Stomach smooth muscle (tissue), 2 donors: ENCODE measurements around the gene SLC25A42.

Source experiments
- H3K27ac ChIP-seq: one replicate; pipeline ENCODE4 v1.7.0; 2013; ENCODE audit warnings: mild to moderate bottlenecking, low read length, inconsistent platforms
- H3K27me3 ChIP-seq, 2 donors: one replicate each; pipeline ENCODE4 v1.7.0; 2013; ENCODE audit warnings: low read length in 2 of 2; ENCODE audit not compliant: insufficient read depth in 2 of 2, control insufficient read depth in 1 of 2
- H3K36me3 ChIP-seq, 2 donors: one replicate each; pipeline ENCODE4 v1.7.0; 2013; ENCODE audit warnings: low read length in 2 of 2; ENCODE audit not compliant: control insufficient read depth in 2 of 2, insufficient read depth in 2 of 2
- H3K4me1 ChIP-seq: one replicate; pipeline ENCODE4 v1.7.0; 2013; ENCODE audit warnings: low read length; ENCODE audit not compliant: control insufficient read depth, insufficient read depth
- H3K4me3 ChIP-seq, 2 donors: one replicate each; pipeline ENCODE4 v1.7.0; 2013; ENCODE audit warnings: low read length in 2 of 2
- H3K9ac ChIP-seq, 2 donors: one replicate each; pipeline ENCODE4 v1.7.0; 2013; ENCODE audit warnings: low read length in 2 of 2, mild to moderate bottlenecking in 1 of 2
- H3K9me3 ChIP-seq, 2 donors: one replicate each; pipeline ENCODE4 v1.7.0; 2013; ENCODE audit warnings: low read length in 2 of 2; ENCODE audit not compliant: control insufficient read depth in 2 of 2
- donor health status: healthy.
- donor health status: Pancreatic carcinoma.

The SLC25A42 gene

DNA sequence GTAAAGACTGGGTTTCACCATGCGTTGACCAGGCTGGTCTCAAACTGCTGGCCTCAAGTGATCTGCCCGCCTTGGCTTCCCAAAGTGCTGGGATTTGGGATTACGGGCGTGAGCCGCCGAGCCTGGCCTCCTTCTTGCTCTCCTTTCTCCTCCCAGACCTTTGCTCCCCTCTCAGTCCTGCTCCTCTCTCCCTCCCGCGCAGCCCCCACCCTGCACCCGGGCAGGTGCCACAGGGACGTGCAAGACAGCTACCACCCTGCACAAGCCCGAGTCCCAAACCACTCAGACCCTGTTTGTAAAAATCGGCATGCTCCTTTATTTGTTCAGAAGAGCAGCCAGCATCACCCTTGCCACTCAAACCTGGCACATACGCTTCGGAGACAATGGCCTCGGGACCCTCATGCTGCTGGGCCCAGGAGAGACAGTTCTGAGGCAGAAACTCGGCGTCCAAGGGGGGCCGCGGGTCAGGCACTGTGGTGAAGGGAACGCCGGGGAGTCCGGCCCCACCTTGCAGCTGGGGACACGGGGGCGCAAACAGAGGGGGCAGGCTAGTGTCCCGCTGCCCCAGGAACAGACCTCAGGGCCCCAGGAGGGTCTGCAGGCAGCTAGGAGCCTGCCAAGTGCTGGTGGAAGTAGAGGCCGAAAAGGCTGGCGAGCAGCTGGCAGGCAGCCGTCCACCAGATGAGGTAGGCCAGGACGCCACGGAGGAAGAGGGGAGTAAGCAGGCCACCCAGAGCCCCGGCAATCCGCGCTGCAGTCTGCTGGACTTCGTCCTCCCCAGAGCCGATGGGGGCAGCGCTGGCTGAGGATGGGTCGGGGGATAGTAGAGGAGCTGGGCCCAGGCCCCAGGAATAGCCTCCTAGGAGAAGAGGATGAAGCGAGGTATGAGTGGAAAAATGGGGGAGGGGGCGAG, 55.8 kb downstream of the SLC25A42 start:
- Histone ChIP-seq H3K27ac (peak overlapping the region; percentile 60), H3K9ac (peak overlapping the region; percentile 37 to 62), H3K9me3 (no peaks in the 10 kb centered on the region), H3K4me1 (peaks cover 15% of the 10 kb centered on the region), H3K27me3 (no peaks in the 10 kb centered on the region), H3K4me3 (peak overlapping the region; percentile 35 to 60), H3K36me3 (peaks cover 3 to 4% of the 10 kb centered on the region in 2 donors)

DNA sequence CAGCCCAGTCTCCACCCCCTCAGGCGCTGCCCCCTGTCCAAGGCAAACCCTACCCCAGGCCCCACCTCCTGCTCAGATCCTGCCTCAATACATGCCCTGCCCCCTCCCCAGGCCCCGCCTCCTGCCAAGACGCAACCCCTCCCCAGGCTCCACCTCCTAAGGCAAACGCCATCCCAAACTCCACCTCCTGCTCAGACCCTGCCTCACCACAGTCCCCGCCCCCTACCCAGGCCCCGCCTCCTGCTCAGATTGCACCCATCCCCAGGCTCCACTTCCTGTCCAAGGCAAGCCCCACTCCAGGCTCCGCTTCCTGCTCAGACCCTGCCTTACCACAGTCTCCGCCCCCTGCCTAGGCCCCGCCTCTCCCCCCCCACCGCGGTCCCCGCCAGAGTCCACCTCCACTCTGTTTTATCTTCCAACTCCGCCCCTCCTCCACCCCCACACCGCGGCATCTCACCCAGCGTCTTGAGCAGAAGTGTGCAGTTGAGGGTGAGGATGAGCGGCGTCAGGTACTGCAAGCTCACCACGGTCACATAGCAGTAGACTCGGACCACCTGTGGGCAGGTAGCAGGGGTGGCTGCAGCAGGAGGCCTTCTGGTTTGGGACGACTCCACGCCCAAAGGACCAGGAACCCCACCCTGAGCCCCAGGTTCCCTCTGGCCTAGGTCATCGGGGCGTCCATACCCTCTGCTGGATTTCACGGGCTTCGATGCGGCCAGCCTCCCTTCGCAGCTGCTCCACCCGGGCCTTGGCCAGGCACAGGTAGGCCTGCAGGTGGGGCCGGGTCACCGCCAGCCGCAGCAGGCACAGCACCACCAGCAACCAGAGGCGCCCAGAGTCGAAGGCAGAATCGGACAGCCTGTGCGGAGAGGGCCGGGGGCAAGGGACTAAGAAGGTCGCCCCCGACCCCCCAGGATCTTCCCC, 56.8 kb downstream of the SLC25A42 start:
- peaks cover 3 to 4% of the 10 kb centered on the region in 2 donors for H3K36me3 ChIP-seq
- no peaks in the 10 kb centered on the region for H3K9me3 ChIP-seq
- H3K27ac ChIP-seq = peak overlapping the region; percentile 60
- H3K27me3 ChIP-seq = no peaks in the 10 kb centered on the region
- peak overlapping the region; percentile 40 to 60 for H3K4me3 ChIP-seq
- H3K9ac ChIP-seq = peak overlapping the region in 1 of 2 donors; percentile 62
- peaks cover 15% of the 10 kb centered on the region for H3K4me1 ChIP-seq

DNA sequence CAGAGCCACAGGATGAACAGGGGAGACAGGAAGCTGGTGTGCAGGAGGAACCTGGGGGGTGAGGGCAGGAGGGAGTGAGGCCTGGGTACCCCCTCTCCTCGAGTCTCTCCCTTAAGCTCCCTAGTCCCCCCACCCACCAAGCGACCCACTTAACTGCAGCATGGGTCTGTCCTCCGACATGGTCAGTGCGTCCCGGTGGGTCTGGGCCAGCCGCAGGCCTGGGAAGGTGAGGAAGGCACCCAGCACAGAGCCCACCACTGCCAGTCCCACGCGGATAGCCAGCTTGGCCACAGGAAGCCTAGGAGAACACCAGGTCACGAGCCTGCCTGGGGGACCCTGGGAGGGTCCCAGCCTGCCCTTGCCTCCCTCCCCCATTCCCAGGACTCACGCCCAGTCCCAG, 57.6 kb downstream of the SLC25A42 start:
- Histone ChIP-seq H3K36me3 (peaks cover 3 to 4% of the 10 kb centered on the region in 2 donors), H3K4me3 (no peak overlapping the region), H3K9ac (no peak overlapping the region)

DNA sequence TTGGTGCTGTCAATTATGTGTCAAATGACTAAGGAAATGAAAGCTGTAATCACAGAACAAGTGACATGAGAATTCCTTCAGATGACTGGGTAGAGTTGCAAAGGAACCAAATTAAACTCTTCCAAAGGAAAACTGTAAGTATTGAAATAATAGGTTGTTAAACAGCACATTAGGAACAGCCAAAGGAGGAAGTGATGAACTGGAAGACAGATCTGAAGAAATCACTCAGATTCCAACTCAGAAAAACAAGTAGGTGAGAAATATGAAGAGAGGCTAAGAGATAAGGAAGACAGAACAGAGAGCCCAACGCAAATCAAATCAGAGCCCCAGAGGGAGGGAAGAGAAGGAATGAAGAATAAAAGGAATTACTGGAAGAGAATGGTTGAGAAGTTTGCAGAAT, 59.1 kb downstream of the SLC25A42 start:
- Histone ChIP-seq H3K4me3 (no peak overlapping the region), H3K27me3 (no peaks in the 10 kb centered on the region), H3K9me3 (no peaks in the 10 kb centered on the region), H3K9ac (no peak overlapping the region), H3K36me3 (peaks cover 3 to 4% of the 10 kb centered on the region in 2 donors), H3K4me1 (peaks cover 13% of the 10 kb centered on the region), H3K27ac (no peak overlapping the region)

More for the DNA sequence above, 57.6 kb downstream of the SLC25A42 start:
- H3K9me3 ChIP-seq = no peaks in the 10 kb centered on the region
- H3K27ac ChIP-seq = no peak overlapping the region
- no peaks in the 10 kb centered on the region for H3K27me3 ChIP-seq
- peaks cover 15% of the 10 kb centered on the region for H3K4me1 ChIP-seq

DNA sequence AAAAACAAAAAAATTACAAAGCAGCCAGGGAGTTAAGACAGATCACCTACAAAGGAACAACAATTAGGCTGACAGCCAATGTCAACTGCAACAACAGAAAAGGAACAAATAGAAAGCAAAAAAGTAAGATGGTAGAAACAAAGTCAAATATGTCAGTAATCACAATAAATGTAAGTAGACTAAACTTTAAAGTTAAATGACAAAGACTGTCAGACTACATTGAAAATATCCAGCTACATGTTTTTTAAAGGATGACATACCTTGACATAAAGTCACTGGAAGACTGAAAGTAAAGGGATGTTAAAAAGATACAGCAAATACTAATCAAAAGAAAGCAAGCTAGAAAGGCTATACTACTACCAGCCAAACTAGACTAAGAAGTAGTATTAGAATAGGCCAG, 59.6 kb downstream of the SLC25A42 start:
- Histone ChIP-seq H3K36me3 (peaks cover 3 to 4% of the 10 kb centered on the region in 2 donors), H3K9ac (no peak overlapping the region), H3K4me1 (peaks cover 13% of the 10 kb centered on the region), H3K27me3 (no peaks in the 10 kb centered on the region), H3K27ac (no peak overlapping the region), H3K4me3 (no peak overlapping the region), H3K9me3 (no peaks in the 10 kb centered on the region)

DNA sequence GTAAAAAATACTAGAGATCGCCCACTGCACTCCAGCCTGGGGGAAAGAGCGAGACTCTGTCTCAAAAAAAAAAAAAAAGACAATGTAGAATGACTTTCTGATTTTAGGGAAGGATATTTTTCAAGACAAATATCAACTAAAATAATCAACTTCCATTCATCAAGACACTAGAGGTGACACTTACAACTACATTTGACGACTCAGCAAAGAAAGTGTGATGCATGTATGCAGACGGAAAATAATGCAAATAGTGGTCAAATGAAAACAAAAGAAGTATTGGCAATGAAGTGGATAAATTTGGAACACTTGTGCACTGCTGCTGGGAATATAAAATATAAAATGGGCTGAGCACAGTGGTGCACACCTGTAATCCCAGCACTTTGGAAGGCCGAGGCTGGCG, 62.3 kb downstream of the SLC25A42 start:
- H3K4me3 ChIP-seq = no peak overlapping the region
- no peak overlapping the region for H3K27ac ChIP-seq
- peaks cover 3 to 6% of the 10 kb centered on the region in 2 donors for H3K36me3 ChIP-seq

DNA sequence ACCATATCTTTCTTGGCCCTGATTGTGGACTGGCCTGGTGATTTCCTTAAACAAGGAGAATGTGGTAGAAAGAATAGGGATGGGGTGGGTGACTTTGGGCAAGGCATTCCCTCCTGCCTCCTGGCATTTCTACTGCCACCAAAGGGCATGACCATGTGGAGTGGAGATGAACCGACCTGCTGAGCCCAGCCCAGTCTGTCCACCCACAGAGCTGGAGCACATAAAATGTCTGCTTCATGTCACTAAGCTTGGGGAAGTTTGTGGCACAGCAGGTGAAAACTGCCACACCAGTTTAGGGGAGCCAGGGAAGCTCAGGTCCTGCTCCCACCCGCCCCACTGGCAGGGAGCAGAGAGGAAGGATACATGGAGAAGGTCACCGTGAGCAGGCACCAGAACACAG, 68.2 kb downstream of the SLC25A42 start:
- Histone ChIP-seq H3K36me3 (peaks cover 3 to 6% of the 10 kb centered on the region in 2 donors), H3K27ac (no peak overlapping the region), H3K4me3 (no peak overlapping the region), H3K27me3 (no peaks in the 10 kb centered on the region), H3K4me1 (peaks cover 5% of the 10 kb centered on the region), H3K9me3 (peaks cover 0 to 11% of the 10 kb centered on the region in 2 donors), H3K9ac (no peak overlapping the region)

More for the DNA sequence above, 62.3 kb downstream of the SLC25A42 start:
- no peaks in the 10 kb centered on the region for H3K27me3 ChIP-seq
- no peaks in the 10 kb centered on the region for H3K4me1 ChIP-seq
- H3K9me3 ChIP-seq = no peaks in the 10 kb centered on the region
- H3K9ac ChIP-seq = no peak overlapping the region

DNA sequence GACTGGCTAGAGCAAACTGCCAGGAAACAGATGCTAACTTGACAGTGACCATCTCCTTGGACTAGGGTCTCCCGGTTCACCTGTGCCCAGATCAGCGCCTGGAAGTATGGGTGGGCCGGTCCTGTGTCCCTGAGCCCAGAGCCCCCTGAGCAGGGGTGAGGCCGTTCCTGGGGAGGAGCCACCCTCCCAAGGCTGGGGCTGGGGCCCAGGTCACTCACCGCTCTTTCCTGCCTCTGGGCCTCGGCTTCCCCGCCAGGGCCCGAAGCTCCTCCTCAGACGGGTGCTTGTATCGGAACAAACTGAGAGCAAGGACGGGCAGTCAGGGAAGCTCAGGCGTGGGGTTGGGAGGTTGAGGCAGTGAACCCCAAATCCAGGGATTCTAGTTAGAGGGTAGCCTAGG, 69.1 kb downstream of the SLC25A42 start:
- Histone ChIP-seq H3K36me3 (peaks cover 3 to 6% of the 10 kb centered on the region in 2 donors), H3K27me3 (no peaks in the 10 kb centered on the region), H3K4me1 (peaks cover 14% of the 10 kb centered on the region)

DNA sequence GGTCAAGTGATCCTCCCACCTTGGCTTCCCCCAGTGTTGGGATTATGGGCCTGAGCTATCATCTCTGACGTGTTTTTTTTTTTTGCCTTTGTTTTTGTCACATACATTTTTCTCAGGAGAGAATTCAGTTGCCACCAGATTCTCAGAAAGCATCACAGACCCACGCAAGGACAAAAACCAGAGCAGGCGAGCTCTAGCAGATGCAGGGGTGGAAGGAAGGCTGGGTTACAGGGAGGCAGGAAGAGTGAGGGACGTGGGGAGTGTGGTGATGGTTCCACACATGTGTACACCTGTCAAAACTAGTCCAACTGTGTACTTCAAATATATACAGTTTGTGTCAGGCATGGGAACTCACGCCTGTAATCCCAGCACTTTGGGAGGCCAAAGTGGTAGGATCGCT, 70.2 kb downstream of the SLC25A42 start:
- no peak overlapping the region for H3K27ac ChIP-seq
- H3K27me3 ChIP-seq = no peaks in the 10 kb centered on the region
- H3K4me1 ChIP-seq = peaks cover 17% of the 10 kb centered on the region
- no peak overlapping the region for H3K4me3 ChIP-seq
- H3K36me3 ChIP-seq = peaks cover 3 to 6% of the 10 kb centered on the region in 2 donors
- H3K9me3 ChIP-seq = peaks cover 0 to 11% of the 10 kb centered on the region in 2 donors
- H3K9ac ChIP-seq = no peak overlapping the region

More for the DNA sequence above, 69.1 kb downstream of the SLC25A42 start:
- Histone ChIP-seq H3K9ac (no peak overlapping the region), H3K4me3 (no peak overlapping the region), H3K27ac (no peak overlapping the region), H3K9me3 (peaks cover 0 to 11% of the 10 kb centered on the region in 2 donors)

DNA sequence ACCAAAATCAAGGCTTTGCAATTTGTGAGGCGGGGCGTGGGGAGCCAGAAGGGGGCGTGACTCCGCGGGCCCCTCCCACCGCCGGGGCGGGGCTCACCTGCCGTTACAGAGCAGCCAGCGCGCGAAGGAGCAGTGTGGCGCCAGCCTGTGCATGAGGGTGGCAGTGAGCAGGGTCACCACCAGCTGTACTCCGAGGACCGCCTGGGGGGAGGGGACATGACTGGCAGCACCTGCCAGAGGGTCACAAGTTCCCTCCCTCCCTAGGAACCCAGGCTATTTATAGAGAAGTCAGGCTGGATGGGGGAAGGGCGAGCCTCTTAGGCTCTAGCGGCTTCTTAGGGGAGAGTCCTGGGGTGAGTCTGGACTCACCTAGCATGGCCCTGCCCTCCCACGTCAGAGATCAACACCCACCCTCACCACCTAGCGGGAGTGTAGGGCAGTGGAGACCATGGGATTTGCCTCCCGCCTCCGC, 70.9 kb downstream of the SLC25A42 start:
- peak overlapping the region in 1 of 2 donors; percentile 29 for H3K4me3 ChIP-seq
- H3K4me1 ChIP-seq = peaks cover 17% of the 10 kb centered on the region
- H3K36me3 ChIP-seq = peaks cover 3 to 6% of the 10 kb centered on the region in 2 donors
- no peaks in the 10 kb centered on the region for H3K27me3 ChIP-seq
- H3K9me3 ChIP-seq = peaks cover 0 to 11% of the 10 kb centered on the region in 2 donors
- H3K27ac ChIP-seq = no peak overlapping the region
- H3K9ac ChIP-seq = no peak overlapping the region
